Embryonic facial prominence (tissue), 1 donor: ENCODE data around the gene PF4V1.
A peak's percentile ranks its signal among the peaks of the same experiment; 100 is the strongest.
"Not testable (repeated sequence)": the region's sequence is repeated elsewhere in the genome, so short reads cannot be mapped to it uniquely, and the experiment has no call there.

Experiments
- DNase-seq: peaks from one replicate; pipeline ENCODE4 v3.0.0-alpha.2; 2016; ENCODE audit errors: extremely low spot score

Gene PF4V1

GRCh38 chr4:73870260-73870659, 17.2 kb downstream of the PF4V1 start:
- DNase-seq = no peak

- no peak for DNase-seq
These were observed 17.7 kb downstream of the PF4V1 start for GRCh38 chr4:73870768-73871167.

- DNase-seq = no peak
These were observed 18.6 kb downstream of the PF4V1 start for GRCh38 chr4:73871511-73872310.

- DNase-seq = no peak
These were observed 19.4 kb downstream of the PF4V1 start for GRCh38 chr4:73872316-73873108.

- DNase-seq = no peak
These were observed 21.3 kb downstream of the PF4V1 start for GRCh38 chr4:73874386-73874785.

GRCh38 chr4:73875401-73875800, 22.3 kb downstream of the PF4V1 start:
- no peak for DNase-seq

- DNase-seq = no peak
These were observed 30.2 kb downstream of the PF4V1 start for GRCh38 chr4:73883306-73883705.

GRCh38 chr4:73885574-73886267, 32.6 kb downstream of the PF4V1 start:
- DNase-seq = no peak

GRCh38 chr4:73891326-73891725, 38.2 kb downstream of the PF4V1 start:
- DNase-seq = no peak

- DNase-seq = no peak
These were observed 38.8 kb downstream of the PF4V1 start for GRCh38 chr4:73891739-73892405.

- DNase-seq = no peak
These were observed 39.9 kb downstream of the PF4V1 start for GRCh38 chr4:73892966-73893365.

- no peak for DNase-seq
These were observed 40.9 kb downstream of the PF4V1 start for GRCh38 chr4:73894001-73894400.

- DNase-seq = no peak
These were observed 42.4 kb downstream of the PF4V1 start for GRCh38 chr4:73895201-73896175.

- no peak for DNase-seq
These were observed 43.3 kb downstream of the PF4V1 start for GRCh38 chr4:73896416-73896815.

- DNase-seq = peak; percentile 18
These were observed 44.5 kb downstream of the PF4V1 start for GRCh38 chr4:73897380-73898136.

- DNase-seq = not testable (repeated sequence)
These were observed 46.2 kb downstream of the PF4V1 start for GRCh38 chr4:73899338-73899737.

- no peak for DNase-seq
These were observed 47.9 kb downstream of the PF4V1 start for GRCh38 chr4:73901031-73901430.

GRCh38 chr4:73902038-73902637, 49.0 kb downstream of the PF4V1 start:
- no peak for DNase-seq

GRCh38 chr4:73902817-73903547, 49.9 kb downstream of the PF4V1 start:
- no peak for DNase-seq
